ENCODE results near the gene VPS35.
"Not testable (repeated sequence)": the region's sequence is repeated elsewhere in the genome, so short reads cannot be mapped to it uniquely, and the experiment has no call there.

The VPS35 gene

DNA sequence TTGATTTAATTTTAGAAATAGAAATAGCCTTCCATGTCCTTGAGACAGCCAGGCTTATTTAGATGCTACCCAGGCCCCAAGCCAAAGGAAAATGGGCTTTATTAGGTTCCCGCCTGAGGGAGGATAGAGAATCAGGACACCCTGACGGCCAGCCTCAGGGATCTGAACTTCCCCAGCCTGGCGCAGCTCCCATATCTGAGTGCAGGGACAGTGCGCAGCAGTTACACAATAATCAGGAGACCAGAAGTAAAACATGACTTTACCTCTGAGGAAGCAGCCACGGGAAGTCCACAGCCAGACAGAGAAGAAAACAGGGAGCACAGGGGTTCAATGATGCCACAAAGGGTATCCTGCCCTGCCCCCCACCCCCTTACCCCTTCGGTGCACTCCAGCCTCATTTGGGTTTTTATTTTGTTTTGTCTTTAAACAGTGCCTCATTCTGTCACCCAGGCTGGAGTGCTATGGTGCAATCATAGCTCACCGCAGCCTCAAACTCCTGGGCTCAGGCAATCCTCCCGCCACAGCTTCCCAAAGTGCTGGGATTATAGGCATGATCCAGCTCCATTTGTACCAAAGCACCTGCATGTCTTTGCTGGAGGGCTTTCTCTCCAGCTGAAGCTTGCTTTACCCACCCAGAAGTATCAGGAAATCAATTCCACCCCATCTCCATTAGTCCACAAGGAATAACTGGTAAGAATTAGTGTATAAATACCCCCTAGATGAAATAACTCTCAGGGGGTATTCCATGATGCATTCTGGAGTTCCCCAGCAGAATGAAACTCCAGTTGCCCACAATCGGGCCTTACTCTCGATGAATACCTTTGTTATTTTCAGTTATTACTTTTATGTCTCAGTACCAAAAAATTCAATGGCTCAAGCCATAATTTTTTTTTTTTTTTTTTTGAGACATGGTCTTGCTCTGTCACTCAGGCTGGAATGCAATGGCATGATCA, 22.4 kb upstream of the VPS35 start:
- no peak for DNase-seq

DNA sequence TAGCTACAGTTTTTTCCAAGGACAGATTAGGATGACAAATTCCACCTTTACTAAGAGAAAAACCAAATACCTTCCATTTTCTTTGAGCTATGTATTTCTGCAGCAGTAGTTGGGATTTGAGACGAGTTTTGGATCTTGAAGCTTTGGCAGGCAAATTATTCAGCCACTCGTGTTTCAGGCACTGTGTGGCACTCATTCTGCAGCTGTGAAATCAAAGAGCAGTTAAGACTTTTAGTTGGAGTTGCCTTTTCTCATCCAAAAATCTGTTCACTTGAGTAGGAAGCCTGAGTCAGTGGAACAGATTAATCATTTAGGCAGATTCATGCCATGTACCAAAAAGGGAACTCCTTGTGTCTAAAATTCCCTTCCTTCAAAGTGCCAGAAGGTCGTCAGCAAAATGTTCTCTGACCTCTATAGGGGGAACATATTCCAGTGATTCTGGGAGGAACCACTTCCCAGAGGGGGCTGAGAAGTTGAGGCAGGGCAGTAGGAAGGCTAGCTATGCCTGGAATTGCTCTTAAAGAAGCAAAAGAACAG, 20.6 kb upstream of the VPS35 start:
- DNase-seq, result no peak

DNA sequence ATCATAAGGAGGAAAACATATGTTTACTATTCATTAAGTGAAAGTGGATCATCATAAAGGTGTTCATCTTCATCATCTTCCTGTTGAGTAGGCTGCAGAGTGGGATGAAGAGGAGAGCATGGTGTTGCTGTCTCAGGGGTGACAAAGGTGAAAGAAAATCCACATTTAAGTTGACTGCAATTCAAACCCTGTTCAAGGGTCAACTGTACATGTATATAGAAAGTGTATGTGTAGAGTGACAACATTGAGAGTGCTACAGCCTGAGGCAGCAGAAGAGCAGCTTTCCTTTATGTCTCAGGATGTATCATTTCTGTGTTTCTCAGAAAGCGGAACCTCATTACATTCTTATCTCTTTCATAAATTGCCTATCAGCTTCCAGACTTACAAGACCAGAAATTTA, 17.7 kb upstream of the VPS35 start:
- DNase-seq, result no peak

DNA sequence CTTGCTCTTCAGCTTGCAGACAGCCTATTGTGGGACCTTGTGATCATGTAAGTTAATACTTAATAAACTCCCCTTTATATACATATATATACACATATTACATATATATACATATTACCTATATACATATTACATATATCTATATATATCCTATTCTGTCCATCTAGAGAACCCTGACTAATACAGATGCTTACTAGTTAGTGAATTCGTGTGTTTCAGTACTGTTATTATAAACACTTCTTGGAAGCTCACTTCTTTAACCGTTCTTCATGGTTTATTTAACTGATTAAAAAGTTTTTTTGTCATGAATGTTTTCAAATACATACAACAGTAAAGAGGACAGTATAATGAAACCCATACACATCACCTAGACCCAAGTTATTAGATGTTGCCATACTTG, 13.1 kb upstream of the VPS35 start:
- DNase-seq, result no peak

DNA sequence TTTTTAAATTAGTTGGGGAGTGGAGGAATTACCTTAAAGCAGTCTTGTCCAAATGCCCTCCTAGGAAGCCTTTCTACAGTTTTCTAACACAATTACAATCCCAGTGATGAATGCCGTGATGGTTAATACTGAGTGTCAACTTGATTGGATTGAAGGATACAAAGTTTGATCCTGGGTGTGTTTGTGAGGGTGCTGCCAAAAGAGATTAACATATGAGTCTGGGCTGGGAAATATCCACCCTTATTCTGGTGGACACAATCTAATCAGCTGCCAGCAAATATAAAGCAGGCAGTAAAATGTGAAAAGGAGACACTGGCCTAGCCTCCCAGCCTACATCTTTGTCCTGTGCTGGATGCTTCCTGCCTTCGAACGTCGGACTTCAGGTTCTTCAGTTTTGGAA, 12.6 kb upstream of the VPS35 start:
- DNase-seq, result no peak

DNA sequence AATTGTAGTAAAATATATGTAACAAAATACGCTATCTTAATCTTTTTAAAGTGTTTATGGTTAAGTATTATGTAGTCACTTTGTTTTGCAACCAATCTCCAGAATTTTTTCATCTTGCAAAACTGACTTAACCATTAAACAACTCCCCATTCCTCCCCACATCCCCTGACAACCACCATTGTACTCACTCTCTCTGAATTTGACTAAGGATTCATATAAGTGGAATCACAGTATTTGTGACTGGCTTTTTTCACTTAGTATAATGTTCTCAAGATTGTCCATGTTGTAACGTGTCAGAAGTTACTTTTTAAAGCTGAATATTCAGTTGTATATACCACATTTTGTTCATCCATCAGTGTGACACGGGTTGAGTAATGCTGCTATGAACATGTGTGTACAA, 11.1 kb upstream of the VPS35 start:
- DNase-seq, result no peak

DNA sequence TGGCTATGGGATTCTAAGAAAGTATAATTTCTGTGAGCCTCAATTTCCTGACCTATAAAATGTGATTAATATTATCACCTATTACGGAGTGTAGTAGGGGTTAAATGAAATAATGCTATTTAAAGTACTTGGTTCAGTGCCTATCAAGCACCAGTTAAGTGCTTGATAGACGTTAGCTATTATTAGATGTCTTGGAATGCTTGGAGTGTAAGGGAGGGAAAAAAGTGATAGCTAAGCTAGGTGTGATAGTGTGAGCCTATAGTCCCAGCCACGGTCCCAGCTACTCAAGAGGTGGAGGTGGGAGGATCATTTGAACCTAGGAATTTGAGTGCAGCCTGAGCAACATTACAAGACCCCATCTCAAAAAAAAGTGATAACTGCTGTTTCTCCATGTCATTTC, 8.0 kb upstream of the VPS35 start:
- no peak for DNase-seq

DNA sequence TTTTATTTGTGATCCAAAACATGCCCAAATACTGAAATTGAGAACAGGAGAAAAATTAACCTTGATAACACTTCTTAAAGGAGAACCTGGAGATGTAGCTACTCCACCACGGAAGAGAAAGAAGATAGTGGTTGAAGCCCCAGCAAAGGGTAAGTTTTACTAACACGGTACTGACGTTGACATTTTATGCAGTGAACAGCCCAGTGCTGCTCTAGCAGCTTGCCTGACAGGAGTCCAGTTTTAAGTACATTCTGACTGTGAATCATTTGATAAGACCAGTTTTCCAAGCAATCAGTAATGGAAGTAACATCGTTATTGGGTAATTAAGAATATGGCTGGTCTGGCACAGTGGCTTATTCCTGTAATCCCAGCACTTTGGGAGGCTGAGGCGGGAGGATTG, 7.0 kb upstream of the VPS35 start:
- no peak for DNase-seq

DNA sequence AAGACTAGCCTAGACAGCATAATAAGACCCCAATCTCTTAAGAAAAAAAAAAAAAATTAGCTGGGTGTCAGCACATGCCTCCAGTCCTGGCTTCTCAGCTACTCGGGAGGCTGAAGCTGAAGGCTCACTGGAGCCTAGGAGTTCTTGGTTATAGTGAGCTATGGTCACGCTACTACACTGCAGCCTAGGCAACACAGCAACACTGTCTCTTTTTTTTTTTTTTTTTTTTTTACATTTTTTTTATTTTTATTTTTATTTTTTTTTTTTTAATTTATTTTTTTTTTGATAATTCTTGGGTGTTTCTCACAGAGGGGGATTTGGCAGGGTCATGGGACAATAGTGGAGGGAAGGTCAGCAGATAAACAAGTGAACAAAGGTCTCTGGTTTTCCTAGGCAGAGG, 4.6 kb upstream of the VPS35 start:
- DNase-seq, result no peak

DNA sequence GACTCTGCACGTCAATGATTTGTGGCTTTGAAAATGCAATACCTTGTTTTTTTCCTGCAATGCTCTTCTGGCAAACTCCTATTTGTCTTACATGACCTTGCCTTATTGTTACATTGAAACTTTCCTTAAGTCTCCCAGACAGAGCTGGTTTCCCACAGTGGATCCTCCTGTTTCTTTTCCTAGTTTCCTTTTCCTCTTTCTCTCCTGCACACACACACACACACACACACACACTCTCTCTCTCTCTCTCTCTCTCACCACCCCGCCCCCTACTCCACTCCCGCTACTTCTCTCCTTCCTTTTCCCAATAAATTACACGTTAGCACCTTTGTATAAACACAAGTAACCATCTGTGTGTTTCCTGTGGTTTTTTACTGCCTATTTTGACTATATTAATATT, 2.7 kb upstream of the VPS35 start:
- no peak for DNase-seq

DNA sequence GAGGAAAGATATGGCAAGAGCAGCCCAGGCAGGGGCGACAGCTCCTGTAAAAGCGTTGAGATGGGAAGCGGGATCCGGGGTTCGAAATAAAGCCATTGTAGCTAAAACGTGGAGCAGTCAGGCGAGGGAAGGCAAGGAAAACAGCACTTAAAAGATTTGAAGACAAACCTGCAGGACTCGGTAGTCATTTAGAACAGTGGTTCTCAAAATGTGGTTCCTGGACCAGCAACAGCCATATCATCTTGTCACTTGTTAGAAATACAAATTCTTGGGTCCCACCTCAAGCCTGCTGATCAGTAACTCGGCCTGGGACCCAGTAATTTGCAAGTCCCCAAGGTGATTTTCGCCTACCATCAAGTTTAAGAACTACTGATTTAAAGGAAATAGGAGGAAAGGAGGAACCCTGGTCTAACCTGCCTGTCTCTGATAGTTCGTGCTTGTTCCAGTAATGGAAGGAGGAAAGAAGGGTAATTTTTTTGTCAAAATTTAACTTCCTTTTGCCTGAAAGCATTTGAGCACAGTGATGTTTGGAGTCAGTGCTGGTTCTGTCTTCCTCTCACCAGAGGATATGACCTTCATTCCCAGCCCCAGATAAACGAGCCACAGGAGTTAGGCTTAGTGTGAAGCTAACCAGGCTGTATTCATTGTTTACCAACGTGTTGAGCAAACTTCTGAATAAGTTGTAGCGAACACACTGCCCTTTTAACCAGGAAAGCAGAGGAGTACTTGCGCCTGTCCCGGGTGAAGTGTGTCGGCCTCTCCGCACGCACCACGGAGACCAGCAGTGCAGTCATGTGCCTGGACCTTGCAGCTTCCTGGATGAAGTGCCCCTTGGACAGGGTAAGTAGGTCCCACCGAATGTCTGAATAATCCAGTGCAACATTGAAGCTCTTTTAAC, 1.6 kb upstream of the VPS35 start:
- no peak for DNase-seq

DNA sequence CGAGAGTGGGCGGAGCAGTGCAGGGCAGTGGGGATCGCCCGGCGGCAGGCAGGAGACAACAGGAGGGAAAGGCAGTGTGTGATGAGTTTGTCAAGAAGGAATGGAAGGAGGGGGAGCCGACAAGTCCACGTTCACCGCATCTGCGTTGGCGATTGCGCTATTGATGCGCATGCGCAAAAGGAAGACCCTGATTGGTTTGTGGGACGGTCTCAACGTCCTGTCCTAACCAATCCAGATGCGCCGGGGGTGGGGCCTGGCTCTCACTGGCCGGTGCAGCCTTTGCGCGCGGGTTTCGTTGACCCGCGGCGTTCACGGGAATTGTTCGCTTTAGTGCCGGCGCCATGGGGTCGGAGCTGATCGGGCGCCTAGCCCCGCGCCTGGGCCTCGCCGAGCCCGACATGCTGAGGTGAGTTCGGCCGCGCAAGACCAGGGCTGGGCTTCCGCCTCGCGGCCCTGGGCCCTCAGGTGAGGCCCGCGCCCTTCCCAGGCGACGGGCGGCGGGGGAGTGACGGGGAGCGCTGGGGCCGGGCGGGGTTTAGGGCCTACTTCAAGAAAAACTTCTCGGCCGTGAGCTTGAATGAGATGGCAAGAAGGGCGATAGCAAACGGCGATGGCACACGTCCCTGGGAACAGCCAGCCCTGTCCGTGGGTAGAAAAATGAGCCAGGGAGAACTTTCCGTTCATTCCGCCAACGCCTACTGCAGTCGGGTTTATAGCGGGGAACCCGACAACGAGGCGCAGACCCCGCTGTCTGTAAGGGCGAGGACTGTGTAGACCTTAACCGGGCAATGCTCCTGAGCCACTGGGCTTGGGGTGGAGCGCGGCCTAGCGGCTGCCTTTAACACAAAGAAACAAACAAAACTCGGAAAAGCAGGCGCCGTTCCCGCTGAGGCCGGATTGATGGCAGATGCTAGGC, 645 bp upstream of the VPS35 start, which contains the start of gene ORC6:
Gene ORC6, plus strand, starts transcription at position 295 of the 916 bp plus-strand sequence. Its CDS starts 47 bp downstream, at position 342.
- peak; percentile 94 for DNase-seq

DNA sequence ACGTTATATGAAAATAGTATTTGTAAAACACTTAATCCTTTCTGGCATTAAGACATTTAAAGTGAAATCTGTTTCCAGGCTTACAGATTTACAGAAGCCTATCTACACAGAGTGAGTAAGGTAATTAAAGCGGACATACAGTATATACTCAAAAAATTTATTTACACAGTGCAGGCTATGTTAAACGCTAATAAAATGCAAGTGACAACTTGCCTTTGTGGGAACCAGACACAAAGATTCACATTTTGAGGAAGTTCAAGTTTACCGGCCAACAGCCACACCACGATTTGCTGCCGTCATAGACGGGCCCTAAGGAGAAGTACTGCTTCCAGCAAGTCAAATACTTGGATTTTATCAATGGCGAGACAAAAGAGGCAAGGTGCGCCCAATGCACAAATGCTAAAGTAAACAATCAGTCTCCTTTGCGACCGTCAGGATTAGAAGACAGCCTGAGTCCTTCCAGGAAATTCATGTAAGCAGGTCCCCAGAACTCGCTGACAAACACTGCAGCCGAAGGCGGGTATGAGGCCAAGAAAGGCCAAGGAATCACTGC, 801 bp downstream of the VPS35 start:
- no peak for DNase-seq

DNA sequence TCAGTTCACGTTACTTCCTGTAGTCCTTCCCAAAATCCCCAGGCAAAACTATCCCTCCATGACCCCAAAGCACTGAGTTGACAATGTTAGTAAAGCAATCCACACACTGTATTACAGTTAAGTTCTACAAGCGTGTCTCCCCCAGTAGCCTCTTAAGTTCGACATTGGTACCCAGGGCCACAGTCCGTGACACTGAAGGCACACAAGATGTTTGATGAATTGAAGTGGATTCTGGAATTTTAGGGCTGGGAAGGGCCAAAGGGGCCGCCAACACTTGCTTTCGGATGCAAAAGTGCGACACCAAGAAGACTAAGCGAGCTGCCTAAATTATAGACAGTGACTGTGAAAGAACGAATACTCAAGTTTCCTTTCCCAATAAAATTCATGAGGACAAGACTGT, 1.5 kb downstream of the VPS35 start:
- DNase-seq, result no peak

DNA sequence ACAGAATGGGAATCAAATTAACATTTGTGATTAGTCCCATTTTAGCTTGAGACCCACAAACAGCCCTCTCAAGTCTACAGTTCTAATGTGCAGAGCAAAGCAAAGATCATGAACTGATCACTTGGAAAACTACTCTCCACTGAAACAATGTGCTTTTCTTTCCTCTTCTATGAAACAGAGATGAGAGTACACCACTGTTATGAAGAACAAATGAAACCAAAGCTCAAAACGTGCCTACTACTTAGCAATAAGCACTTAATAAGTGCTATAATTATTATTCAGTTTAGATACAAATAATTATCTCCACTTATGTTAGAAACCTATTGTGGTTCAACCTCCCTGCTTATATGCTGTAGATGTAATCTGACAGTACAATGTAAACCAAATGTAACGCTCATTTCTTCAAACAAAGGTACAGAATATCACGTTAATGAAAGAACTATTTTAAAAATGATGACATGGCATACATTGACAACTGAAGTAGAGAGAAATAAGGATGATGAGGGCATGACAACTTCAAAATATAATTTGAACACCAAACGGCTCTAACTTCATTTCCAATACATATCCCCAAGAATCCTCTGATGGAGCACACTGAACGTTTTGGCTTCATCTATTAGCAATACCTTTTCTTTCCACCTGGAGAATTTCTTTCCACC, 2.0 kb downstream of the VPS35 start:
- DNase-seq, result no peak

DNA sequence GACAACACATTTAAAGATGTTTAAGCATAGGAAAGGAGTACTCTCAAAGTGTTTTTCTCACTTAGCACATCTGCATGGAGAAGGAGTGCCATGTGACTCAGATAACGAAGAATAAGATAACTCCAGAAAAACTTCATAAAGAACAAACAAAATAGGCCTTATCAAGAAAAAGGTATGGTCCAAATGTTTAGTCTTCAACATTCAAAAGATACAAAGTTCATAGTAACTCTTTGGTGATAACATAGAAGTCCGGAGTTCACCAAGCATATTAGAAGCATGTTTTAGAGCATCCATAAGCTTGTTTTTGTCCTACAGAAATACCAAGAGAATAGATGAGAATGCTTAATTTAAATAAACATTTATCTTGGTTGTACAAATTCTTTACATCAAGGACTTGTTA, 7.1 kb downstream of the VPS35 start:
- not testable (repeated sequence) for DNase-seq

DNA sequence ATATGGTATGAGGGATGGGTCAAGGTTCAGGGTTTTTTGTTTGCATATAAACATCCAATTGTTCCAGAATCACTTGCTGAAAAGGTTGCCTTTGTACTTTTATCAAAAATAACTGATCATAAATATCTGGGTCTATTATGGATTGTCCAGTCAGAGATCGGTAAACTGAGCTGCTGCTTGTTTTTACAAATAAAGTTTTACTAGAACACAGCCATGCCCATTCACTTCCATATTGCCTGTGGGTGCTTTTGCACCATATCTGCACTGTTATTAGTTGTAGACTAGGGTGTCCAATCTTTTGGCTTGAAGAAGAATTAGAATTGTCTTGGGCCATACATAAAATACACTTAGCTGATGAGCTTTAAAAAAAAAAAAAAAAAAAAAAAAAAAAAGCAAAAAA, 11.0 kb downstream of the VPS35 start:
- not testable (repeated sequence) for DNase-seq

DNA sequence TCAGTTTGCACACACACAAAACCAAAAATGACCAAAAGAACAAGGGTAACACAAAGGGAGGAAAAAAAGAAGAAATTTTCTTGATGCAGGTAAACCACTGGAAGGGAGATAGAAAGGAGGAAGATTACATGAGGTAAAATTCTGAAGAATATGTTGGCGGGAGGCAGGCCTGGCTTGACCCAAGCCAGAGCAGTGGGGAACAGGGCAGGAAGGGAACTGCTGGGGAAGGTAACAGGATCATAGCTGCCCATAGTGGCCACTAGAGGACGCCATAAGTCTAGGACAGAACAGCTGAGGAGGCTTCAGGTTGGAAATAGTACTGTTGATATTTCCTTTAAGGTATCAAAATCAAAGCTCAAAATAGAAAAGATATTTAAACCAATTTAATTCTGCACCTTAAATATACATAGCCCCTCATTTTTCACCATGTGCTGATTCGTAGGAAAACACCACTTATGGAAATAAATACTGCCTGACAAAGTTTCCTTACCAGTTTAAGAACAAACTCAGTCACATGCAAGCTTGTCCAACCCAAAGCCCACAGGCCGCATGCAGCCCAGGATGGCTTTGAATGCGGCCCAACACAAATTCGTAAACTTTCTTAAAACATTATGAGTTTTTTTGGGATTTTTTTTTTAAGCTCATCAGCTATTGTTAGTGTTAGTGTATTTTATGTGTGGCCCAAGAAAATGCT, 15.5 kb downstream of the VPS35 start:
- peak; percentile 23 for DNase-seq

DNA sequence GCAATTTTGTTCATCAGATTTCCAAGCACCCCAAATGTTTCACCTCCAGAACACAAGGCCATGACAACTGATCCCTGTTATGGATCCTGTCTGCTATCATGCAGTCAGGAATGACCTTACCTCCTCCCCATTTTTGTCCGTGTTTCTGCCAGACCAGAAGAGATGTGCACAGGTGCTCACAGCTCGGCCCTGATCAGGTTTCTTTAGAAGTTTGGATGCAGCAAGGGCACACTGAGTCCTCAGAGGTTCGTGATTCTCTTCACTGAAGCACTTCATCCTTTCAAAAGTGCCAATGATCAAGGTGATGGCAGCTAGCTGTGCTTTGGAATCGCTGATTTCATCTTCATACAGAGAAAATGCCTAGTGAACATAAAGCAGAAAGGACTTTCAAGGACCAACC, 26.9 kb downstream of the VPS35 start:
- DNase-seq, result no peak

DNA sequence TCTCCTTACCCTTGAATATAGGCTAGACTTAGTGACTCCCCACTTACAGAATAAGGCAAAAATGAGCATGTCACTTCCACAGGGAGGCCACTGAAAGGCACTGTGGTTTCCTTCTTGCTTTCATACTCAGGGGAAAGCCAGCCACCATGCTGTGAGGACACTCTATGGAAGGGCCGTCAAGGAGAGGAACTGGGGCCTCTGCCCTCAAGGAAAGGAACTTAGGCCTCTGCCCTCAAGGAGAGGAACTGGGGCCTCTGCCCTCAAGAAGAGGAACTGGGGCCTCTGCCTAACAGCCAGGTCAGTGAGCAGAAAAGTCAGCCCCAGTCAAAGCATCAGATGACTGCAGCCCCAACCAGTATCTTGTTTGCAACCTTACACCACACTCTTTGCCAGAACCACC, 30.1 kb downstream of the VPS35 start:
- DNase-seq, result no peak

DNA sequence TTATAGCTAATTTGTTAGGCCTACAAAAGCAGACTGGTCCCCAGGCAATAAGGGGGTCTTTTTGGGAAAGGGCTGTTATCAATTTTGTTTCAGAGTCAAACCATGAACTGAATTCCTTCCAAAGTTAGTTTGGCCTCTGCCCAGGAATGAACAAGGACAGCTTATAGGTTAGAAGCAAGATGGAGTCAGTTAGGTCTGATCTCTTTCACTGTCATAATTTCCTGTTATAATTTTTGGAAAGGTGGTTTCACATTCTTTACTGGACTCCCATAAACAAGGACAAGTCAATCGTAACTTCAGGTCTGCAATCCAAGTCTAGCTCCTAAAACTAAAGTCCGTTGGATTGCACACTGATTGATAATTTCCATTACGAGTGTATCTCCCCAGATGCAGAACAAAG, 37.7 kb downstream of the VPS35 start:
- DNase-seq, result no peak

Data from NCI-H345 (cell line).